GM23248 (cell line): ENCODE measurements around the gene CORO2A. TPM values are rescaled to one million over a fixed set of nuclear protein-coding genes. Genes with fewer than 3 reads are reported as not detected.

Source experiments
- DNase-seq: peaks from one replicate; pipeline ENCODE4 v3.0.0-alpha.2; 2015
- H2AFZ ChIP-seq: fragments of 200-600 bp; sonication (generic); 2 replicates; pipeline ENCODE4 v1.6.1; 2016; ENCODE audit warnings: antibody characterized with exemption
- H3F3A ChIP-seq: fragments of 200-600 bp; sonication (generic); 2 replicates; pipeline ENCODE4 v1.6.1; 2016; ENCODE audit warnings: mild to moderate bottlenecking, antibody characterized with exemption, mixed run types; ENCODE audit not compliant: insufficient read depth
- H3K27ac ChIP-seq: fragments of 200-600 bp; sonication (generic); 2 replicates; pipeline ENCODE4 v1.5.1; 2016; ENCODE audit warnings: mild to moderate bottlenecking
- H3K27me3 ChIP-seq: fragments of 200-600 bp; sonication (generic); replicated peaks from 2 replicates; pipeline ENCODE4 v1.6.1; 2016; ENCODE audit warnings: mild to moderate bottlenecking; ENCODE audit not compliant: insufficient read depth
- H3K36me3 ChIP-seq: fragments of 200-600 bp; sonication (generic); 2 replicates; pipeline ENCODE4 v1.6.1; 2016; ENCODE audit warnings: low read depth, mild to moderate bottlenecking
- H3K4me1 ChIP-seq: fragments of 200-600 bp; sonication (generic); 2 replicates; pipeline ENCODE4 v1.6.1; 2016; ENCODE audit warnings: mild to moderate bottlenecking; ENCODE audit not compliant: insufficient read depth
- H3K4me2 ChIP-seq: fragments of 200-600 bp; sonication (generic); one replicate; pipeline ENCODE4 v1.6.1; 2016; ENCODE audit warnings: mild to moderate bottlenecking; ENCODE audit not compliant: unreplicated experiment
- H3K4me3 ChIP-seq: fragments of 200-600 bp; sonication (generic); 2 replicates; pipeline ENCODE4 v1.5.1; 2016; ENCODE audit warnings: mild to moderate bottlenecking
- H3K79me2 ChIP-seq: fragments of 200-600 bp; sonication (generic); 2 replicates; pipeline ENCODE4 v1.6.1; 2016; ENCODE audit warnings: mild to moderate bottlenecking; ENCODE audit not compliant: insufficient read depth
- H3K9ac ChIP-seq: fragments of 200-600 bp; sonication (generic); 2 replicates; pipeline ENCODE4 v1.6.1; 2016; ENCODE audit warnings: mild to moderate bottlenecking
- H3K9me2 ChIP-seq: fragments of 200-600 bp; sonication (generic); 2 replicates; pipeline ENCODE4 v1.6.1; 2016; ENCODE audit warnings: mixed run types, mild to moderate bottlenecking, moderate library complexity; ENCODE audit not compliant: insufficient read depth
- H3K9me3 ChIP-seq: fragments of 200-600 bp; sonication (generic); one replicate; pipeline ENCODE4 v1.6.1; 2017; ENCODE audit warnings: low read depth
- H4K20me1 ChIP-seq: fragments of 200-600 bp; sonication (generic); 2 replicates; pipeline ENCODE4 v1.6.0; 2016; ENCODE audit not compliant: insufficient read depth
- EZH2 ChIP-seq: fragments of 200-600 bp; sonication (generic); IDR thresholded peaks from 2 replicates; pipeline ENCODE4 v1.6.1; 2018; ENCODE audit warnings: antibody characterized with exemption, mild to moderate bottlenecking; ENCODE audit not compliant: insufficient read depth, poor library complexity, severe bottlenecking
- EZH2phosphoT487 ChIP-seq: fragments of 200-600 bp; sonication (generic); IDR thresholded peaks from 2 replicates; pipeline ENCODE4 v1.6.1; 2018; ENCODE audit warnings: antibody characterized with exemption, moderate library complexity, mild to moderate bottlenecking, low read depth; ENCODE audit not compliant: insufficient read depth
- WGBS, 2 experiments: methylation state at CpG; one replicate each; pipeline ENCODE4 v1.1.6; 2015 to 2017; ENCODE audit warnings: low lambda C conversion rate in 2 of 2, low coverage in 1 of 2; ENCODE audit errors: missing lambda C conversion rate in 2 of 2; 5-methylcytosine and 5-hydroxymethylcytosine counted together
- in situ Hi-C: fragments of 300-500 bp; cut with MboI; formaldehyde crosslinking; loops from 2 replicates; pipeline ENCODE4 v1.15.0; 2020
- polyA plus RNA-seq: library from polyadenylated mRNA; unstranded; fragments of >200 nt; fragmentation: Nextera tagmentation; extraction: Ambion mirVana; gene quantifications from 2 replicates; pipeline ENCODE4 v1.2.1, GENCODE V29; 2016
- total RNA-seq: library from RNA; depleted of rRNA; stranded (reverse); fragments of >200 nt; shearing (Covaris generic); gene quantifications from 2 replicates; pipeline ENCODE4 v1.2.3, GENCODE V29; 2014

CORO2A gene
- total and polyA plus RNA-seq, 2 experiments from 2014 or later = 0.86 to 1.3 TPM

GRCh38 chr9:98149422-98149821, 43.0 kb downstream of the CORO2A start:
- DNase-seq = no peak
- in situ Hi-C loops = no loop called here
- no peak for TF ChIP-seq EZH2
- no peak for TF ChIP-seq EZH2phosphoT487
- H3K4me3 ChIP-seq = no peak overlapping the region
- H2AFZ ChIP-seq = no peak overlapping the region
- 0 out of 2 replicates have a peak, but pooled peaks cover 9% of the 10 kb centered on the region for H3K4me1 ChIP-seq
- H3K9ac ChIP-seq = no peak overlapping the region
- H3K27ac ChIP-seq = no peak overlapping the region
- H3K36me3 ChIP-seq = no peaks in the 10 kb centered on the region
- no peaks in the 10 kb centered on the region for H3K9me2 ChIP-seq
- H3K9me3 ChIP-seq = no peaks in the 10 kb centered on the region
- H3K4me2 ChIP-seq = no peak overlapping the region
- 0 out of 2 replicates have a peak, but pooled peaks cover 5% of the 10 kb centered on the region for H3F3A ChIP-seq
- no peaks in the 10 kb centered on the region for H4K20me1 ChIP-seq
- no peaks in the 10 kb centered on the region for H3K27me3 ChIP-seq
- 8 to 14% methylated on average over 3 of the region's 3 CpGs for WGBS, 2 experiments
- no peaks in the 10 kb centered on the region for H3K79me2 ChIP-seq

GRCh38 chr9:98148486-98148885, 44.0 kb downstream of the CORO2A start:
- 0 out of 2 replicates have a peak, but pooled peaks cover 5% of the 10 kb centered on the region for H3F3A ChIP-seq

GRCh38 chr9:98147582-98147981, 44.9 kb downstream of the CORO2A start:
- Histone ChIP-seq H3K4me2 (no peak overlapping the region), H2AFZ (no peak overlapping the region), H3F3A (0 out of 2 replicates have a peak, but pooled peaks cover 5% of the 10 kb centered on the region), H3K4me1 (0 out of 2 replicates have a peak, but pooled peaks cover 9% of the 10 kb centered on the region), H3K36me3 (no peaks in the 10 kb centered on the region), H3K27me3 (no peaks in the 10 kb centered on the region), H3K27ac (no peak overlapping the region), H3K79me2 (no peaks in the 10 kb centered on the region), H3K9ac (no peak overlapping the region), H3K4me3 (no peak overlapping the region), H3K9me3 (no peaks in the 10 kb centered on the region), H3K9me2 (no peaks in the 10 kb centered on the region), H4K20me1 (no peaks in the 10 kb centered on the region)
- WGBS, 2 experiments = 46 to 53% methylated on average over 2 of the region's 2 CpGs
- DNase-seq = peak; percentile 57
- no peak for TF ChIP-seq EZH2
- TF ChIP-seq EZH2phosphoT487 = no peak
- in situ Hi-C loops = no loop called here

More at GRCh38 chr9:98148486-98148885, 44.0 kb downstream of the CORO2A start:
- no peak for TF ChIP-seq EZH2
- DNase-seq = no peak
- 0 out of 2 replicates have a peak, but pooled peaks cover 9% of the 10 kb centered on the region for H3K4me1 ChIP-seq
- H3K4me3 ChIP-seq = no peak overlapping the region
- no peak overlapping the region for H3K27ac ChIP-seq
- no peaks in the 10 kb centered on the region for H3K9me3 ChIP-seq
- 82 to 89% methylated on average over 2 of the region's 2 CpGs for WGBS, 2 experiments
- H2AFZ ChIP-seq = no peak overlapping the region
- H4K20me1 ChIP-seq = no peaks in the 10 kb centered on the region
- in situ Hi-C loops = no loop called here
- H3K27me3 ChIP-seq = no peaks in the 10 kb centered on the region
- H3K9ac ChIP-seq = no peak overlapping the region
- H3K36me3 ChIP-seq = no peaks in the 10 kb centered on the region
- no peaks in the 10 kb centered on the region for H3K9me2 ChIP-seq
- no peak overlapping the region for H3K4me2 ChIP-seq
- H3K79me2 ChIP-seq = no peaks in the 10 kb centered on the region

GRCh38 chr9:98146101-98146991, 46.1 kb downstream of the CORO2A start:
- no peaks in the 10 kb centered on the region for H3K9me3 ChIP-seq
- no peaks in the 10 kb centered on the region for H4K20me1 ChIP-seq
- no peaks in the 10 kb centered on the region for H3K27me3 ChIP-seq
- H3K4me3 ChIP-seq = no peak overlapping the region
- TF ChIP-seq EZH2phosphoT487 = no peak
- TF ChIP-seq EZH2 = no peak
- H3F3A ChIP-seq = 0 out of 2 replicates have a peak, but pooled peaks cover 5% of the 10 kb centered on the region
- 0 out of 2 replicates have a peak overlapping the region, but pooled peaks have one; percentile 2 for H2AFZ ChIP-seq
- no peak overlapping the region for H3K9ac ChIP-seq
- H3K9me2 ChIP-seq = no peaks in the 10 kb centered on the region
- no peak overlapping the region for H3K27ac ChIP-seq
- DNase-seq = peak; percentile 67
- 61 to 62% methylated on average over 7 of the region's 7 CpGs for WGBS, 2 experiments
- H3K4me1 ChIP-seq = 0 out of 2 replicates have a peak, but pooled peaks cover 9% of the 10 kb centered on the region
- in situ Hi-C loops = no loop called here
- no peaks in the 10 kb centered on the region for H3K36me3 ChIP-seq
- H3K79me2 ChIP-seq = no peaks in the 10 kb centered on the region
- no peak overlapping the region for H3K4me2 ChIP-seq
